SK-N-SH treated with all-trans-retinoic acid at 6 μM for 48 hours (cell line): ENCODE measurements around the gene PWWP2B.

Experiments
- ATAC-seq: fragments of 200-7000 bp; cut with Tn5 transposase; 3 replicates; pipeline ENCODE4 v1.9.1; 2020; ENCODE audit warnings: mild to moderate bottlenecking, moderate library complexity
- ARNTL ChIP-seq: fragments of 450-650 bp; formaldehyde crosslinking; IDR thresholded peaks from 2 replicates; pipeline ENCODE4 v1.5.0; 2020; ENCODE audit warnings: low read depth, mild to moderate bottlenecking, moderate library complexity, borderline replicate concordance
- BACH2 ChIP-seq: fragments of 250-450 bp; sonication (Bioruptor Pico); IDR thresholded peaks from 2 replicates; pipeline ENCODE4 v1.9.0; 2021; ENCODE audit warnings: mild to moderate bottlenecking, borderline replicate concordance
- CREB5 ChIP-seq: fragments of 250-450 bp; sonication (Bioruptor Pico); IDR thresholded peaks from 2 replicates; pipeline ENCODE4 v1.5.1; 2020; ENCODE audit warnings: low read depth, mild to moderate bottlenecking, moderate library complexity
- CSDC2 ChIP-seq: fragments of 250-450 bp; sonication (Bioruptor Pico); IDR thresholded peaks from 2 replicates; pipeline ENCODE4 v1.5.0; 2020; ENCODE audit warnings: mild to moderate bottlenecking, moderate library complexity
- CSRNP3 ChIP-seq: fragments of 250-450 bp; sonication (Bioruptor Pico); IDR thresholded peaks from 2 replicates; pipeline ENCODE4 v1.5.1; 2021; ENCODE audit warnings: mild to moderate bottlenecking, moderate library complexity
- ESRRG ChIP-seq: fragments of 250-450 bp; sonication (Bioruptor Pico); IDR thresholded peaks from 2 replicates; pipeline ENCODE4 v1.6.1; 2021; ENCODE audit warnings: mild to moderate bottlenecking
- GLIS3 ChIP-seq: fragments of 250-450 bp; sonication (Bioruptor Pico); IDR thresholded peaks from 2 replicates; pipeline ENCODE4 v1.5.0; 2020; ENCODE audit warnings: mild to moderate bottlenecking, moderate library complexity
- ISL1 ChIP-seq: fragments of 250-450 bp; sonication (Bioruptor Pico); IDR thresholded peaks from 2 replicates; pipeline ENCODE4 v2.1.2; 2022; ENCODE audit warnings: mild to moderate bottlenecking, moderate library complexity
- PATZ1 ChIP-seq: fragments of 250-450 bp; sonication (Bioruptor Pico); IDR thresholded peaks from 2 replicates; pipeline ENCODE4 v1.8.0; 2020; ENCODE audit warnings: mild to moderate bottlenecking, moderate library complexity, borderline replicate concordance
- PPARA ChIP-seq: fragments of 250-450 bp; sonication (Bioruptor Pico); IDR thresholded peaks from 2 replicates; pipeline ENCODE4 v1.5.0; 2020; ENCODE audit warnings: mild to moderate bottlenecking, borderline replicate concordance
- RARB ChIP-seq: fragments of 250-450 bp; sonication (Bioruptor Pico); IDR thresholded peaks from 2 replicates; pipeline ENCODE4 v1.8.0; 2021; ENCODE audit warnings: mild to moderate bottlenecking, moderate library complexity
- SNAI2 ChIP-seq: fragments of 250-450 bp; sonication (Bioruptor Pico); IDR thresholded peaks from 2 replicates; pipeline ENCODE4 v1.5.0; 2020; ENCODE audit warnings: mild to moderate bottlenecking, moderate library complexity
- TCF4 ChIP-seq: fragments of 250-450 bp; sonication (Bioruptor Pico); IDR thresholded peaks from 2 replicates; pipeline ENCODE4 v1.8.0; 2021; ENCODE audit warnings: mild to moderate bottlenecking, moderate library complexity, borderline replicate concordance
- TOX ChIP-seq: fragments of 250-450 bp; sonication (Bioruptor Pico); IDR thresholded peaks from 2 replicates; pipeline ENCODE4 v1.8.0; 2021; ENCODE audit warnings: mild to moderate bottlenecking, moderate library complexity, borderline replicate concordance
- TSHZ2 ChIP-seq: fragments of 250-450 bp; sonication (Bioruptor Pico); IDR thresholded peaks from 2 replicates; pipeline ENCODE4 v1.5.0; 2020; ENCODE audit warnings: mild to moderate bottlenecking, moderate library complexity
- ZFP3 ChIP-seq: fragments of 250-450 bp; sonication (Bioruptor Pico); IDR thresholded peaks from 2 replicates; pipeline ENCODE4 v1.5.0; 2020; ENCODE audit warnings: mild to moderate bottlenecking, moderate library complexity
- ZNF565 ChIP-seq: fragments of 450-650 bp; formaldehyde crosslinking; conservative IDR thresholded peaks from 2 replicates; pipeline ENCODE4 v1.5.0; 2020; ENCODE audit warnings: low read depth, mild to moderate bottlenecking, moderate library complexity
- ZNF8 ChIP-seq: fragments of 450-650 bp; formaldehyde crosslinking; IDR thresholded peaks from 2 replicates; pipeline ENCODE4 v1.5.0; 2020; ENCODE audit warnings: mild to moderate bottlenecking, moderate library complexity

PWWP2B gene

GRCh38 chr10:132403511-132404168, 6.6 kb downstream of the PWWP2B start:
- TF ChIP-seq ESRRG (CRISPR knock-in tag) (no peak), CREB5 (CRISPR knock-in tag) (no peak), CSDC2 (no peak), CSRNP3 (CRISPR knock-in tag) (no peak), PATZ1 (CRISPR knock-in tag) (no peak), BACH2 (CRISPR knock-in tag) (no peak), ZFP3 (CRISPR knock-in tag) (no peak), ZNF8 (CRISPR knock-in tag) (no peak)

GRCh38 chr10:132404169-132404880, 7.3 kb downstream of the PWWP2B start:
- TF ChIP-seq ARNTL (CRISPR knock-in tag): no peak
- TF ChIP-seq ZFP3 (CRISPR knock-in tag): no peak
- TF ChIP-seq TSHZ2 (CRISPR knock-in tag): no peak
- TF ChIP-seq SNAI2 (CRISPR knock-in tag): no peak
- no peak for TF ChIP-seq TOX (CRISPR knock-in tag)
- TF ChIP-seq ZNF565: no peak
- TF ChIP-seq CSDC2: no peak
- no peak for ATAC-seq

More at GRCh38 chr10:132403511-132404168, 6.6 kb downstream of the PWWP2B start:
- ATAC-seq: no peak

- no peak for ATAC-seq
- TF ChIP-seq GLIS3 (CRISPR knock-in tag) (no peak), TCF4 (CRISPR knock-in tag) (no peak), CSDC2 (no peak), SNAI2 (CRISPR knock-in tag) (no peak), RARB (CRISPR knock-in tag) (no peak), CREB5 (CRISPR knock-in tag) (no peak), ZNF565 (no peak), ISL1 (no peak), ZFP3 (CRISPR knock-in tag) (no peak), ESRRG (CRISPR knock-in tag) (no peak), CSRNP3 (CRISPR knock-in tag) (no peak), PPARA (no peak)
These were observed 8.0 kb downstream of the PWWP2B start for GRCh38 chr10:132404911-132405462.
